Measurements from ENCODE around the gene SALL1. TPM values are rescaled to one million over a fixed set of nuclear protein-coding genes. Genes with fewer than 3 reads are reported as not detected.

The SALL1 gene
- total RNA-seq, 1 experiment from 2014 or later, result not detected

DNA sequence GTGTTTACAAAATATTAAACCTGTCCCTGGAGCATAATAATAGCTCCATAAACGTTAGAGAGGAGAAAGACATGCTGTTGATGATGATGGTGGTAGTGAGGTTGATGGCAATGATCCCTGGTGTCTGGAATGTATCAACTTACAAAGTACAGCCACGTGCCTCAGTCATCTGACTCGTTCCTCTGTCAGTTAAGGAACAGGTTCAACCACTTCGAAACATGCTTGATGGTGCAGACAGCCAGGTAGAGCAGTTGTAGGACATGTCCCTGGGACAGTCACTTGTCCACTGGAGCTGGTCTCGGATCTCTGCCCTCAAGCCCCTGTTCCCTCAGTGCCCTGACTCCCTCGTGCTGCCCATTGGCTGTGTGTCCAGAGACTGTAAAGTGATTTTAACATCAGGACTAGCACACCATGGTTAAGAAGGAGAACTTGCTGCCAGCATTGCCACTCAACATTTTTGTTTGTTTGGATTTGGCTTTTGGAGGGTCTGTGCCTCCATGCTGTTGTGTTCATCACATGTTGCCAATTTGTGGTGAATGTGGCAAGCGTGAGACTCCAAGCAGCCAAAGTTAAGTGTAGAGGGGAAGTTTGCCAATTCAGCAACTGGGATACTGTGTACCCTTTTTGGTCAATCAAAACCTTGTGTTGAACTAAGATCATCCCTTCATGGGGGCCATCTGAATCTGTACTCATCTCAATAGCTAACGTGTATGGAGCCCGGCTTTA, 16.3 kb upstream of the SALL1 start:
- ChIA-PET CTCF (no interaction called here), RAD21 (ENCODE audit: low non-redundant PET in 1 of 2, low total read pairs in 2 of 2, uncharacterized antibody in 2 of 2, unreplicated experiment in 2 of 2) (no interaction called here), POLR2A (no interaction called here)
- Histone ChIP-seq H3K9me2 (ENCODE audit: insufficient read depth) (no peaks in the 10 kb centered on the region), H3K9ac (ENCODE audit: low read length) (no peak overlapping the region), H3K79me2 (ENCODE audit: insufficient read depth, low read length) (no peaks in the 10 kb centered on the region), H3K27ac (ENCODE audit: low read depth, low read length) (no peak overlapping the region), H2AFZ (ENCODE audit: low read depth, low read length, poor library complexity, severe bottlenecking) (no peak overlapping the region), H3K27me3 (ENCODE audit: insufficient read depth, low read length) (no peaks in the 10 kb centered on the region), H3K9me3 (ENCODE audit: control insufficient read depth in 1 of 2, insufficient read depth in 1 of 2, low read depth in 1 of 2, low read length in 2 of 2) (no peaks in the 10 kb centered on the region), H4K20me1 (ENCODE audit: insufficient read depth) (no peaks in the 10 kb centered on the region), H3K4me1 (ENCODE audit: control insufficient read depth in 1 of 2, insufficient read depth in 2 of 2, low read length in 2 of 2) (no peaks in the 10 kb centered on the region), H3K36me3 (ENCODE audit: control insufficient read depth in 1 of 2, insufficient read depth in 2 of 2, low read length in 2 of 2) (no peaks in the 10 kb centered on the region), H3K4me2 (ENCODE audit: low read length) (no peak overlapping the region), H3K4me3 (replicated peaks in 1 of 2; ENCODE audit: low read depth in 1 of 2, low read length in 2 of 2) (no peak overlapping the region)
- no peak for TF ChIP-seq RAD21 (IDR thresholded peaks at IDR 0.05; ENCODE audit: low read depth)
- no peak for TF ChIP-seq JUND (IDR thresholded peaks at IDR 0.05)
- TF ChIP-seq, protein P1, sequence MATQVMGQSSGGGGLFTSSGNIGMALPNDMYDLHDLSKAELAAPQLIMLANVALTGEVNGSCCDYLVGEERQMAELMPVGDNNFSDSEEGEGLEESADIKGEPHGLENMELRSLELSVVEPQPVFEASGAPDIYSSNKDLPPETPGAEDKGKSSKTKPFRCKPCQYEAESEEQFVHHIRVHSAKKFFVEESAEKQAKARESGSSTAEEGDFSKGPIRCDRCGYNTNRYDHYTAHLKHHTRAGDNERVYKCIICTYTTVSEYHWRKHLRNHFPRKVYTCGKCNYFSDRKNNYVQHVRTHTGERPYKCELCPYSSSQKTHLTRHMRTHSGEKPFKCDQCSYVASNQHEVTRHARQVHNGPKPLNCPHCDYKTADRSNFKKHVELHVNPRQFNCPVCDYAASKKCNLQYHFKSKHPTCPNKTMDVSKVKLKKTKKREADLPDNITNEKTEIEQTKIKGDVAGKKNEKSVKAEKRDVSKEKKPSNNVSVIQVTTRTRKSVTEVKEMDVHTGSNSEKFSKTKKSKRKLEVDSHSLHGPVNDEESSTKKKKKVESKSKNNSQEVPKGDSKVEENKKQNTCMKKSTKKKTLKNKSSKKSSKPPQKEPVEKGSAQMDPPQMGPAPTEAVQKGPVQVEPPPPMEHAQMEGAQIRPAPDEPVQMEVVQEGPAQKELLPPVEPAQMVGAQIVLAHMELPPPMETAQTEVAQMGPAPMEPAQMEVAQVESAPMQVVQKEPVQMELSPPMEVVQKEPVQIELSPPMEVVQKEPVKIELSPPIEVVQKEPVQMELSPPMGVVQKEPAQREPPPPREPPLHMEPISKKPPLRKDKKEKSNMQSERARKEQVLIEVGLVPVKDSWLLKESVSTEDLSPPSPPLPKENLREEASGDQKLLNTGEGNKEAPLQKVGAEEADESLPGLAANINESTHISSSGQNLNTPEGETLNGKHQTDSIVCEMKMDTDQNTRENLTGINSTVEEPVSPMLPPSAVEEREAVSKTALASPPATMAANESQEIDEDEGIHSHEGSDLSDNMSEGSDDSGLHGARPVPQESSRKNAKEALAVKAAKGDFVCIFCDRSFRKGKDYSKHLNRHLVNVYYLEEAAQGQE (IDR thresholded peaks at IDR 0.05; ENCODE audit: low read depth), result no peak
- TF ChIP-seq, protein P2, sequence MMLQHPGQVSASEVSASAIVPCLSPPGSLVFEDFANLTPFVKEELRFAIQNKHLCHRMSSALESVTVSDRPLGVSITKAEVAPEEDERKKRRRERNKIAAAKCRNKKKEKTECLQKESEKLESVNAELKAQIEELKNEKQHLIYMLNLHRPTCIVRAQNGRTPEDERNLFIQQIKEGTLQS (IDR thresholded peaks at IDR 0.05), result no peak
- no peak for TF ChIP-seq FOSL1 (IDR thresholded peaks at IDR 0.05; ENCODE audit: low read depth)
- no peak for TF ChIP-seq ZNF274 (IDR thresholded peaks at IDR 0.05; ENCODE audit: low read depth, low read length)
- no peak for TF ChIP-seq ELF1 (IDR thresholded peaks at IDR 0.05; ENCODE audit: borderline replicate concordance, low read depth)
- no peak for TF ChIP-seq EZH2phosphoT487 (IDR thresholded peaks at IDR 0.05; ENCODE audit: borderline replicate concordance)
- no peak for TF ChIP-seq TCF7L2 (IDR thresholded peaks at IDR 0.05; ENCODE audit: borderline replicate concordance, extremely low read depth, insufficient read depth, insufficient read length)
- DNase-seq (ENCODE audit: low read depth, low spot score) (no peak), ATAC-seq (no peak)
- intact Hi-C loops (cut with micrococcal nuclease), result no loop called here
- no TSS peak for BruUV-seq (replicated peaks)
